GM12801 (cell line): ENCODE data around the gene EML6.

Experiments
- CTCF ChIP-seq: IDR thresholded peaks from one replicate; pipeline ENCODE4 v1.5.1; 2011; ENCODE audit warnings: control low read depth; ENCODE audit not compliant: insufficient read length; ENCODE audit errors: extremely low read depth

EML6 gene

GRCh38 chr2:54950811-54951210 lies 227.3 kb downstream of the EML6 start:
- TF ChIP-seq CTCF, result no peak

- no peak for TF ChIP-seq CTCF
These were observed 229.0 kb downstream of the EML6 start for GRCh38 chr2:54952425-54952824.

- no peak for TF ChIP-seq CTCF
These were observed 229.6 kb downstream of the EML6 start for GRCh38 chr2:54952978-54953456.

- TF ChIP-seq CTCF, result no peak
These were observed 230.7 kb downstream of the EML6 start for GRCh38 chr2:54954158-54954557.

GRCh38 chr2:54954705-54955357 lies 231.4 kb downstream of the EML6 start:
- TF ChIP-seq CTCF, result no peak

- no peak for TF ChIP-seq CTCF
These were observed 232.1 kb downstream of the EML6 start for GRCh38 chr2:54955358-54956110.

- no peak for TF ChIP-seq CTCF
These were observed 232.7 kb downstream of the EML6 start for GRCh38 chr2:54956111-54956627.
